GM21619 (cell line): ENCODE data around the gene CLEC4A.
"Not testable (repeated sequence)": the region's sequence is repeated elsewhere in the genome, so short reads cannot be mapped to it uniquely, and the experiment has no call there.

Source experiments
- ATAC-seq: cut with Tn5 transposase; IDR thresholded peaks from one replicate; pipeline ENCODE4 v1.9.1; 2021; ENCODE audit not compliant: unreplicated experiment

CLEC4A gene

GRCh38 chr12:8133636-8134397 lies 10.4 kb downstream of the CLEC4A start:
- ATAC-seq = not testable (repeated sequence)

GRCh38 chr12:8134398-8134930 lies 11.0 kb downstream of the CLEC4A start:
- ATAC-seq = not testable (repeated sequence)

GRCh38 chr12:8141647-8142046 lies 18.2 kb downstream of the CLEC4A start:
- ATAC-seq = not testable (repeated sequence)

GRCh38 chr12:8143261-8143660 lies 19.8 kb downstream of the CLEC4A start:
- ATAC-seq = no peak

- no peak for ATAC-seq
Measured at GRCh38 chr12:8145754-8146441, 22.5 kb downstream of the CLEC4A start.

- no peak for ATAC-seq
Measured at GRCh38 chr12:8146442-8146771, 23.0 kb downstream of the CLEC4A start.

GRCh38 chr12:8154526-8154925 lies 31.1 kb downstream of the CLEC4A start:
- ATAC-seq = no peak

DNA sequence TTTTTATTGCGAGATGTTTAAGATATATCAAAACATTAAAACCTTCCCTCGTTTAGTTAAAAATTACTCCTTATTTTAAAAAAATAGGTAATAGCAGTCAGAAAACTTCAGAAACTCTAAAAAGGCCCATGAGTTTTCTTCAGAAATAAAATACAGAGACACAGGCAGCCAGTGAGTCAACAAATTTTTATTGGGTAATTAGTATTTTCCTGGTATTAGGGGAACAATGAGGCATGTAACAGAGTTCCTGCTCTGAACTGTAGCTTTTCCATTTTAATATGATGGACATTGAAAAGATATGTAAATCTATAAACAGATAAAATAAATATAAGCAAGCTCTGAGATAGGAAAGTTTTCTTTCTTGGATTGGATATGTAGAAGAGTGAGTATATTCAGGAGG lies 33.0 kb downstream of the CLEC4A start:
- no peak for ATAC-seq

DNA sequence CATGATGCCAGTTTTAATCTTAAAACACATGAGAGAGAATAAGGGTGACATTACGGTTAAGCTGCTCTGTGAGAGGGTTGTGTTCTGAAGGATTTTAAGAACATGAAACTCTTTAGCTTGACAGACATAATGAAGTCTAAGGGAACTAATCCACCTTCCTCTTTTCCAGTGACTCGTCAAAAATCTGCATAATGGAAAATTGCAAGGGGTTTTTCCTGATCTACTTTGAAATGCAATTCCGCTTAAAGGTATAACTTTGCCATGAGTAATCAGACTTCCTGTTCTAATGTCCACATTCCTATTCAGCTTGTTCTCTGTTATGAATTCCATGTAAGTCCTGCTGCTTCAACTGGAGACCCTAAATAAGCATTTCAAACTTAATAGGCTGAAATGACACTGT lies 33.4 kb downstream of the CLEC4A start, which contains the start of gene ZNF705A:
TSS of gene ZNF705A (plus strand) at position 171 of the 400 bp plus-strand sequence. CDS start 15,611 bp downstream, outside the sequence.
- ATAC-seq = no peak

DNA sequence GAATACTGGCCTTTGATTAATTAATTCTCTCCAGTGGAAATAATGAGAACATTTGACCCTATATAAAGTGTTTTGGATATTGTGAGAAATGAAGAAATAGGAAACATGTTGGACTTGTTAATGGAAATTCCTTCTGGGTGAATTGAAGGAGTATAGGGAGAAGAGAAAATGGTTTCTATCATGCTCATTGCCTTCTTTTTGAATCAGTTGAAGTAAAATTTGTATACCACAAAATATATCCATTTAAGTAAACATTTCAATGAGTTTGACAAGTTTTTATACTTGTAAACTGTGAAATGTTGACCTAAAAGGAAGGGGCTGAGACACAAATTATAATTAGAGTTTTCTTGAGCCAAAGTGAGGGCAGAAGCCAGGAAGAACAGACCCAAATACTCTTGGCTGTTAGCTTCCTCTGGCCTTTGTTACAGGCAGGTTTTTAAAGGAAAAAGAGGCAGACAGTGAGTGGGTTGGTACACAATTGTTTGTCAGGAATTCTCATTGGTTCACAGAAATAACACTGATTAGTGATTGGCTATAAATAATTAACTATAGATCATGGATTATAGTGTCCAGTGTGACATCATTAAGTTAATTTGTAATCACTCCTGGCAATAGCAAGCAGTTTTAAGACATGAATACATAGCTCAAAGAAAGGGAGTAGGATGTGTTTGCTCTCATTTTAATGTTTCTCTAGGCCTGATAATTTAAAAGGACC lies 34.2 kb downstream of the CLEC4A start:
- ATAC-seq = no peak

- not testable (repeated sequence) for ATAC-seq
Measured at GRCh38 chr12:8172911-8173310, 49.5 kb downstream of the CLEC4A start.

- not testable (repeated sequence) for ATAC-seq
Measured at GRCh38 chr12:8179989-8180585, 56.7 kb downstream of the CLEC4A start.

GRCh38 chr12:8181271-8181670 lies 57.9 kb downstream of the CLEC4A start:
- not testable (repeated sequence) for ATAC-seq

DNA sequence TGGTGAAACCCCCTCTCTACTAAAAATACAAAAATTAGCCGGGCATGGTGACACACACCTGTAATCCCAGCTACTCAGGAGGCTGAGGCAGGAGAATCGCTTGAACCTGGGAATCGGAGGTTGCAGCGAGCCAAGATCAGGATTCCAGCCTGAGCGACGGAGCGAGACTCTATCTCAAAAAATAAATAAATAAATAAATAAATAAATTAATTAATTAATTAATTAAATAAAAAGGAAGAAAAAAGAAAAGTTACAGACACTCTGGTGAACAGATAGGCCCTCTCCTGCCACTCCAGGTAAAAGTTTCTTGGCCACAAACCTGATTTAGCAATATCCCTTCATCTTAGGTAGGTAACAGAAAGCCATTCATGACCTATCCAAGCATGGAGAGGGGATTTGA lies 59.5 kb downstream of the CLEC4A start:
- ATAC-seq = not testable (repeated sequence)

DNA sequence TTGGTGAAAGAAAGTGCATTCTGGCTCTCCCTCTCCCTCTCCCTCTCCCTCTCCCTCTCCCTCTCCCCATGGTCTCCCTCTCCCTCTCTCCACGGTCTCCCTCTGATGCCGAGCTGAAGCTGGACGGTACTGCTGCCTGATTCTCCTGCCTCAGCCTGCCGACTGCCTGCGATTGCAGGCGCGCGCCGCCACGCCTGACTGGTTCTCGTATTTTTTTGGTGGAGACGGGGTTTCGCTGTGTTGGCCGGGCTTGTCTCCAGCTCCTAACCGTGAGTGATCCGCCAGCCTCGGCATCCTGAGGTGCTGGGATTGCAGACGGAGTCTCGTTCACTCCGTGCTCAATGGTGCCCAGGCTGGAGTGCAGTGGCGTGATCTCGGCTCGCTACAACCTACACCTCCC lies 59.9 kb downstream of the CLEC4A start:
- ATAC-seq = not testable (repeated sequence)

- not testable (repeated sequence) for ATAC-seq
Measured at GRCh38 chr12:8184206-8184605, 60.8 kb downstream of the CLEC4A start.

DNA sequence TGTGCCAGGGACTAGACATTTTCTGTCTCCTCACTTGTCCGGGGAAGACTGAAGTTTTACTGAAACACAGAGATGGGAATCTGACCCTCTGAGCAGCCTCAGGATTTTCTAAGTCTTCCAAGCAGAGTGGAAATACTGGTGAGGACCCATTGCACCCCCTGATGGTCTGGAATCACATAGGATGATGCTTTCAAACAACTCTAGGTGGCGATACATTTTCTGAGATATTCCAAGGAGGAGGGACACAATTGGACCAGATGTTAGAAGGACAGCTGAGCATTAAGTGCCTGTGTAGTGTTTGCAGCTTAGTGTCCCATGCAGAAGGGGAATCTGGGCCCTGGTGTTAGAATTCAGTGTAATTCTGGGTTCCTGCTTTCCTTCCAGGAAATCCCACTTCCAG lies 64.7 kb downstream of the CLEC4A start:
- ATAC-seq = not testable (repeated sequence)
